Body of pancreas (tissue), 4 donors: ENCODE results near the gene NCS1.

ENCODE experiments used
- CTCF ChIP-seq, 7 experiments: fragments of 450-650 bp in 4 of 7; fragments of 200-600 bp in 3 of 7; sonication (generic) in 3 of 7; IDR thresholded peaks; one replicate each; pipeline ENCODE4 v1.5.1; 2016 to 2019; ENCODE audit warnings: antibody characterized with exemption in 7 of 7
- POLR2A ChIP-seq, 3 donors: fragments of 450-650 bp; IDR thresholded peaks; one replicate each; pipeline ENCODE4 v1.6.1; 2016; ENCODE audit warnings: antibody characterized with exemption in 3 of 3, mild to moderate bottlenecking in 2 of 3

- TF ChIP-seq POLR2A (IDR thresholded peaks at IDR 0.05) = no peak
- no peak for TF ChIP-seq CTCF (IDR thresholded peaks at IDR 0.05)
These were observed 24.4 kb downstream of the NCS1 start for GRCh38 chr9:130196643-130197042.
